HG02571 (cell line): ENCODE data around the gene ZNF549.
"Not testable (repeated sequence)": the region's sequence is repeated elsewhere in the genome, so short reads cannot be mapped to it uniquely, and the experiment has no call there.

Experiments
- ATAC-seq: cut with Tn5 transposase; IDR thresholded peaks from one replicate; pipeline ENCODE4 v1.9.1; 2021; ENCODE audit warnings: mild to moderate bottlenecking, moderate library complexity; ENCODE audit not compliant: unreplicated experiment

ZNF549 gene

GRCh38 chr19:57527136-57527881, at the start of gene ZNF549:
TSS of gene ZNF549 (plus strand) at chr19:57527356. CDS start at chr19:57527574, 218 bp downstream.
- peak; percentile 98 for ATAC-seq

- peak; percentile 90 for ATAC-seq
Observed at GRCh38 chr19:57487477-57488298, 39.5 kb upstream of the ZNF549 start, which contains the start of gene ZNF419. TSS of gene ZNF419 (plus strand) at chr19:57487750. CDS start at chr19:57487951, 201 bp downstream.

- peak; percentile 19 for ATAC-seq
Observed at GRCh38 chr19:57488299-57488644, 38.9 kb upstream of the ZNF549 start.

- not testable (repeated sequence) for ATAC-seq
Observed at GRCh38 chr19:57499332-57499679, 27.9 kb upstream of the ZNF549 start.

GRCh38 chr19:57499680-57500395, 27.3 kb upstream of the ZNF549 start, which contains the start of gene ZNF773:
TSS of gene ZNF773 (plus strand) at chr19:57499938. CDS start at chr19:57500081, 143 bp downstream.
- ATAC-seq, result peak; percentile 98

- not testable (repeated sequence) for ATAC-seq
Observed at GRCh38 chr19:57500400-57500799, 26.8 kb upstream of the ZNF549 start.

GRCh38 chr19:57506163-57506562, 21.0 kb upstream of the ZNF549 start:
- ATAC-seq, result no peak

GRCh38 chr19:57511484-57511883, 15.7 kb upstream of the ZNF549 start:
- ATAC-seq, result no peak

- no peak for ATAC-seq
Observed at GRCh38 chr19:57512845-57513244, 14.3 kb upstream of the ZNF549 start.

- ATAC-seq, result no peak
Observed at GRCh38 chr19:57515255-57515654, 11.9 kb upstream of the ZNF549 start.

GRCh38 chr19:57518021-57518420, 9.1 kb upstream of the ZNF549 start:
- ATAC-seq, result not testable (repeated sequence)

GRCh38 chr19:57537953-57538547, 10.9 kb downstream of the ZNF549 start:
- ATAC-seq, result no peak

GRCh38 chr19:57546513-57546912, 19.4 kb downstream of the ZNF549 start:
- no peak for ATAC-seq

- no peak for ATAC-seq
Observed at GRCh38 chr19:57552432-57552831, 25.3 kb downstream of the ZNF549 start.

- no peak for ATAC-seq
Observed at GRCh38 chr19:57557659-57558058, 30.5 kb downstream of the ZNF549 start.

- ATAC-seq, result no peak
Observed at GRCh38 chr19:57558525-57558924, 31.4 kb downstream of the ZNF549 start.

GRCh38 chr19:57559008-57559403, 31.9 kb downstream of the ZNF549 start:
- ATAC-seq, result no peak

- ATAC-seq, result peak; percentile 82
Observed at GRCh38 chr19:57559404-57560025, 32.4 kb downstream of the ZNF549 start, which contains the start of gene ZNF550. TSS of gene ZNF550 (minus strand) at chr19:57559863. CDS start at chr19:57559682, 181 bp downstream.

- no peak for ATAC-seq
Observed at GRCh38 chr19:57560049-57560491, 32.9 kb downstream of the ZNF549 start.

- no peak for ATAC-seq
Observed at GRCh38 chr19:57563547-57563946, 36.4 kb downstream of the ZNF549 start.
